Body of pancreas (tissue), 4 donors: ENCODE results near the gene ABLIM3. TPM values are rescaled to one million over a fixed set of nuclear protein-coding genes. Genes with fewer than 3 reads are reported as not detected.

ENCODE experiments used
- ATAC-seq: fragments of 150-250 bp; one replicate; pipeline ENCODE4 v1.9.1; 2016
- DNase-seq, 4 donors: peaks; one replicate each; pipeline ENCODE4 v3.0.0-alpha.2; 2019
- H3K27ac ChIP-seq, 4 donors: fragments of 200-600 bp; sonication (generic); 1 replicate in 3 of 4; 2 replicates in 1 of 4; pipeline versions ENCODE4 v1.5.1 to v1.6.1; 2016 to 2019; ENCODE audit warnings: mild to moderate bottlenecking in 1 of 4, mixed read lengths in 1 of 4, moderate library complexity in 1 of 4
- H3K27me3 ChIP-seq, 2 donors: fragments of 200-600 bp; sonication (generic); one replicate each; pipeline ENCODE4 v1.6.0; 2016; ENCODE audit warnings: mild to moderate bottlenecking in 1 of 2
- H3K36me3 ChIP-seq, 2 donors: fragments of 200-600 bp; sonication (generic); replicated peaks in 1 of 2; 2 replicates each; pipeline ENCODE4 v1.5.1; 2016; ENCODE audit warnings: low read depth in 2 of 2; ENCODE audit not compliant: insufficient read depth in 1 of 2
- H3K4me1 ChIP-seq: fragments of 200-600 bp; sonication (generic); one replicate; pipeline ENCODE4 v1.6.0; 2016
- H3K4me3 ChIP-seq, 2 donors: fragments of 200-600 bp; sonication (generic); 1 replicate in 1 of 2; 2 replicates in 1 of 2; pipeline ENCODE4 v1.5.1; 2016 to 2019
- H3K9me3 ChIP-seq, 3 donors: fragments of 200-600 bp; sonication (generic); 1 replicate in 2 of 3; 2 replicates in 1 of 3; pipeline ENCODE4 v1.5.1; 2016
- POLR2A ChIP-seq, 3 donors: fragments of 450-650 bp; IDR thresholded peaks; one replicate each; pipeline ENCODE4 v1.6.1; 2016; ENCODE audit warnings: antibody characterized with exemption in 3 of 3, mild to moderate bottlenecking in 2 of 3
- WGBS, 2 donors: methylation state at CpG; one replicate each; pipeline ENCODE4 v1.1.5; 2017; 5-methylcytosine and 5-hydroxymethylcytosine counted together
- intact Hi-C: fragments of 100-400 bp; cut with DNase I; formaldehyde crosslinking; loops from one replicate; pipeline ENCODE4 v1.15.1; 2023
- total RNA-seq, 2 donors: library from RNA; depleted of rRNA; stranded (reverse); fragments of >200 nt; gene quantifications; one replicate each; pipeline ENCODE4 v1.1.0, GENCODE V29; 2016
- TF ChIP-seq, protein P1 (sequence below), 7 experiments: fragments of 450-650 bp in 4 of 7; fragments of 200-600 bp in 3 of 7; sonication (generic) in 3 of 7; IDR thresholded peaks; one replicate each; pipeline ENCODE4 v1.5.1; 2016 to 2019; ENCODE audit warnings: antibody characterized with exemption in 7 of 7

The ABLIM3 gene
- total RNA-seq, 2 donors from 2014 or later: 3.9 to 11.2 TPM

DNA sequence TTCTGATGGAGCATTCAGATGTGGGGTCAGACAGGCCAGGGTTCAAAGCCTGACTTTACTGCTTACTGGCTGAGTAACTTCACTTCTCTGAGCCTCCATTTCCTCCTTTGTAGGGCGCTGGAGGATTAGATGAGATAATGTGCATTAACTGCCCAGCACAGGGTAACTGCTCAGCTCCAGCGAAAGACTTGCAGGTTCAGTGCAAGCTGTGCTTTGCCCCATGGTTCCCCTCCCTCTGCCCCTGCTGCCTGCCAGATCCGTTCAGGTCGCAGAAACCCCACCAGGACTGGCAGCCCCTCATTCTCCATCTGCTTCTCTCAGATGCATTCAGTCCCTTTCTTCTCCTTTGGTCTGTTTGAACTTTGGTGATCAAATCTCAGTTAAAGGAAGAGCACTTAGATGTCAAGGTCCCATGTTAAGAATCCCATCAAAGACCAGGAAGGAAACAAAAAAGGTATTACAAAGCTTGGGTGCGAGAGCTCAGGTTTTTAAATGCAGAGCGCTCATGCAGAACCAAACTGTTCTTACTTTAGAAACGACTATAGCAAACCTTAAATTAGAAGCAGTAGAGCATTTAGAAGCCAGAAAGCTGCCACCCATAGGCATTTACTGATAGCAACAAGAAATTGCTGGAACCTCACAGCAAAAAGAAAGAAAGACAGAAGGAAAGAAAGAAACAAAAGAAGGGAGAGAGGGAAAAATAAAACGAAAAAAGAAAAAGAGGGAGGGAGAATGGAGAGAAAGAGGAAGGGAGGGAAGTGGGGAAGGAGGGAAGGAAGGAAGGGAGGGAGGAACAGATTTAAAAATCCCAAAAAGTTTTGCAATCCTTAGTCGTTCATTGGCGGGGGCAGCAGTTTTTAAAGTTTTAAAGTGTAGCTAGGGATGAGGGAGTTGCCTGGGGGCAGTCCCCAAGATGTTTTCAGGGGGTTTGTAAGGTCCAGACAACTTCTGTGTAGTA, 153.9 kb downstream of the ABLIM3 start:
- DNase-seq: no peak
- Histone ChIP-seq H3K4me1 (no peaks in the 10 kb centered on the region), H3K36me3 (no peaks in the 10 kb centered on the region), H3K27ac (no peak overlapping the region), H3K27me3 (no peaks in the 10 kb centered on the region), H3K9me3 (no peaks in the 10 kb centered on the region), H3K4me3 (no peak overlapping the region)
- WGBS, 2 donors: 58 to 59% methylated on average over 10 of the region's 10 CpGs
- no peak for ATAC-seq
- intact Hi-C loops: no loop called here
- TF ChIP-seq, protein P1, sequence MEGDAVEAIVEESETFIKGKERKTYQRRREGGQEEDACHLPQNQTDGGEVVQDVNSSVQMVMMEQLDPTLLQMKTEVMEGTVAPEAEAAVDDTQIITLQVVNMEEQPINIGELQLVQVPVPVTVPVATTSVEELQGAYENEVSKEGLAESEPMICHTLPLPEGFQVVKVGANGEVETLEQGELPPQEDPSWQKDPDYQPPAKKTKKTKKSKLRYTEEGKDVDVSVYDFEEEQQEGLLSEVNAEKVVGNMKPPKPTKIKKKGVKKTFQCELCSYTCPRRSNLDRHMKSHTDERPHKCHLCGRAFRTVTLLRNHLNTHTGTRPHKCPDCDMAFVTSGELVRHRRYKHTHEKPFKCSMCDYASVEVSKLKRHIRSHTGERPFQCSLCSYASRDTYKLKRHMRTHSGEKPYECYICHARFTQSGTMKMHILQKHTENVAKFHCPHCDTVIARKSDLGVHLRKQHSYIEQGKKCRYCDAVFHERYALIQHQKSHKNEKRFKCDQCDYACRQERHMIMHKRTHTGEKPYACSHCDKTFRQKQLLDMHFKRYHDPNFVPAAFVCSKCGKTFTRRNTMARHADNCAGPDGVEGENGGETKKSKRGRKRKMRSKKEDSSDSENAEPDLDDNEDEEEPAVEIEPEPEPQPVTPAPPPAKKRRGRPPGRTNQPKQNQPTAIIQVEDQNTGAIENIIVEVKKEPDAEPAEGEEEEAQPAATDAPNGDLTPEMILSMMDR (IDR thresholded peaks at IDR 0.05): no peak
- TF ChIP-seq POLR2A (IDR thresholded peaks at IDR 0.05): no peak

- intact Hi-C loops: no loop called here
- 67 to 80% methylated on average over 1 to 5 of the region's 5 CpGs for WGBS, 2 donors
These were observed 156.2 kb downstream of the ABLIM3 start for GRCh38 chr5:149297340-149298025.

GRCh38 chr5:149298163-149298562, 156.9 kb downstream of the ABLIM3 start:
- Histone ChIP-seq H3K36me3 (no peaks in the 10 kb centered on the region), H3K27ac (no peak overlapping the region), H3K4me1 (no peaks in the 10 kb centered on the region), H3K9me3 (no peaks in the 10 kb centered on the region), H3K4me3 (no peak overlapping the region), H3K27me3 (no peaks in the 10 kb centered on the region)
- intact Hi-C loops: no loop called here
- TF ChIP-seq, protein P1 (IDR thresholded peaks at IDR 0.05): no peak
- no peak for TF ChIP-seq POLR2A (IDR thresholded peaks at IDR 0.05)
- no peak for ATAC-seq
- 44 to 64% methylated on average over 1 of the region's 1 CpG for WGBS, 2 donors
- DNase-seq: no peak

More at GRCh38 chr5:149297340-149298025, 156.2 kb downstream of the ABLIM3 start:
- Histone ChIP-seq H3K27me3 (no peaks in the 10 kb centered on the region), H3K36me3 (no peaks in the 10 kb centered on the region), H3K4me3 (no peak overlapping the region), H3K9me3 (no peaks in the 10 kb centered on the region), H3K4me1 (no peaks in the 10 kb centered on the region), H3K27ac (no peak overlapping the region)
- TF ChIP-seq, protein P1 (IDR thresholded peaks at IDR 0.05): no peak
- no peak for TF ChIP-seq POLR2A (IDR thresholded peaks at IDR 0.05)
- DNase-seq (no peak), ATAC-seq (no peak)

DNA sequence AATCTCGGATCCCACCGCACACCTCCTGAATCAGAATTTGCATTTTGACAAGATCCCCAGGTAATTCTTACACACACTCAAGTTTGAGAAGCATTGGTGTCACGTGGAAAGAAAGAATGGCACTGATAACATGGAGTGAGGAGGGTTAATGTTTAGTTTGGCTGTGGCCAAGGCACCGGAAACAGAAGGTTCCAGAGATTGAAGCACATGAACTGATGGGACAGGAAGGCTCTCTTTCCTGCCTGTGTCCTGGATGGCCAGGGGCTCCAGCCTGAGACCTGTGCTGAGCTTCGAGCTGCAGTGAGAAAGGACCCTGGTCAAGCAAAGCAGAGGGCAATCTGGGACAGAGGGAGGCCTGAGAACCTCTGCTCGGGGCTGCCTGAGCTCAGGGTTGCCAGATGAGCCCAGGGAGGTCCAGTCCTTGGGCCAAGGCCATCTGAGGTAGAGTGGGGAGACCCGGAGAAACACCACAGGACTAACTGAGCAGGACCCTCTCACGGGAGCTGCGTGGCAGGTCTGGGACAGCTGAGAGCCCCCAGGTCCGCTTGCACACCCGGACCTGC, 157.6 kb downstream of the ABLIM3 start:
- H3K36me3 ChIP-seq: no peaks in the 10 kb centered on the region
- TF ChIP-seq, protein P1 (IDR thresholded peaks at IDR 0.05): no peak
- TF ChIP-seq POLR2A (IDR thresholded peaks at IDR 0.05): no peak
- peak; percentile 48 for ATAC-seq
- no peak overlapping the region for H3K4me3 ChIP-seq
- DNase-seq: no peak
- intact Hi-C loops: no loop called here
- 51 to 58% methylated on average over 10 of the region's 11 CpGs for WGBS, 2 donors
- H3K27me3 ChIP-seq: no peaks in the 10 kb centered on the region
- H3K9me3 ChIP-seq: no peaks in the 10 kb centered on the region
- peak overlapping the region in 1 of 4 donors; percentile 34 for H3K27ac ChIP-seq
- H3K4me1 ChIP-seq: no peaks in the 10 kb centered on the region
